SK-N-SH (cell line): ENCODE results near the gene RALA. TPM values are rescaled to one million over a fixed set of nuclear protein-coding genes. Genes with fewer than 3 reads are reported as not detected.

Experiments used
- CTCF ChIA-PET: fragments of 300-600, 350-600 bp; formaldehyde crosslinking; extraction: SDS; loops from one replicate; lab custom pipeline; 2021; lab: Yijun Ruan, JAX
- POLR2A ChIA-PET: fragments of 350-600 bp; sonication (Branson Sonifier 250); formaldehyde crosslinking; extraction: SDS; loops from one replicate; lab custom pipeline; 2020; ENCODE audit warnings: antibody characterized with exemption, inconsistent platforms; lab: Yijun Ruan, JAX
- DNase-seq: peaks from one replicate; pipeline ENCODE4 v3.0.0; 2012
- H2AFZ ChIP-seq: fragments of 200-600 bp; sonication (generic); 2 replicates; pipeline ENCODE4 v1.8.1; 2016; ENCODE audit warnings: antibody characterized with exemption, mild to moderate bottlenecking, low read depth
- H3F3A ChIP-seq: fragments of 200-600 bp; sonication (generic); replicated peaks from 2 replicates; pipeline ENCODE3; 2016; ENCODE audit warnings: antibody characterized with exemption, mild to moderate bottlenecking; ENCODE audit not compliant: insufficient read depth
- H3K27ac ChIP-seq, 2 experiments: fragments of 200-500 bp in 1 of 2; fragments of 200-600 bp in 1 of 2; sonication (Bioruptor generic) in 1 of 2; sonication (generic), shearing (Covaris generic) in 1 of 2; 2 replicates each; pipeline versions ENCODE4 v1.5.1 to v1.6.1; 2014 to 2016; ENCODE audit warnings: low read depth in 2 of 2, inconsistent platforms in 1 of 2, low read length in 1 of 2, mild to moderate bottlenecking in 1 of 2, mixed read lengths in 1 of 2
- H3K27me3 ChIP-seq: fragments of 200-600 bp; sonication (generic), shearing (Covaris generic); 2 replicates; pipeline ENCODE4 v1.6.1; 2016; ENCODE audit warnings: mixed run types; ENCODE audit not compliant: insufficient read depth
- H3K36me3 ChIP-seq, 2 experiments: fragments of 200-500 bp in 1 of 2; fragments of 200-600 bp in 1 of 2; sonication (Bioruptor generic) in 1 of 2; sonication (generic) in 1 of 2; replicated peaks in 1 of 2; 2 replicates each; pipeline versions ENCODE3 to v1.5.1; 2014 to 2016; ENCODE audit warnings: low read length in 1 of 2, mild to moderate bottlenecking in 1 of 2; ENCODE audit not compliant: insufficient read depth in 2 of 2, control insufficient read depth in 1 of 2
- H3K4me1 ChIP-seq, 2 experiments: fragments of 200-500 bp in 1 of 2; fragments of 200-600 bp in 1 of 2; sonication (Bioruptor generic) in 1 of 2; sonication (generic), shearing (Covaris generic) in 1 of 2; 2 replicates each; pipeline versions ENCODE4 v1.5.1 to v1.6.1; 2014 to 2016; ENCODE audit warnings: low read depth in 1 of 2, low read length in 1 of 2, mixed run types in 1 of 2; ENCODE audit not compliant: insufficient read depth in 2 of 2, control insufficient read depth in 1 of 2
- H3K4me2 ChIP-seq: fragments of 200-600 bp; sonication (generic), shearing (Covaris generic); 2 replicates; pipeline ENCODE4 v1.6.1; 2017; ENCODE audit warnings: mixed run types
- H3K4me3 ChIP-seq, 2 experiments: fragments of 200-500 bp in 1 of 2; fragments of 200-600 bp in 1 of 2; sonication (Bioruptor generic) in 1 of 2; sonication (generic), shearing (Covaris generic) in 1 of 2; 2 replicates each; pipeline versions ENCODE4 v1.5.1 to v1.8.1; 2014 to 2016; ENCODE audit warnings: low read depth in 2 of 2, inconsistent platforms in 1 of 2, low read length in 1 of 2, mild to moderate bottlenecking in 1 of 2, mixed read lengths in 1 of 2, moderate library complexity in 1 of 2
- H3K79me2 ChIP-seq: fragments of 200-600 bp; sonication (generic); 2 replicates; pipeline ENCODE4 v1.8.1; 2017; ENCODE audit warnings: mild to moderate bottlenecking; ENCODE audit not compliant: insufficient read depth
- H3K9ac ChIP-seq: fragments of 200-600 bp; sonication (generic); 2 replicates; pipeline ENCODE4 v1.6.1; 2017; ENCODE audit warnings: mixed run types
- H3K9me2 ChIP-seq: fragments of 200-600 bp; sonication (generic); 2 replicates; pipeline ENCODE4 v1.6.1; 2017; ENCODE audit warnings: mixed run types
- H3K9me3 ChIP-seq: fragments of 200-600 bp; sonication (generic); 2 replicates; pipeline ENCODE4 v1.6.1; 2017; ENCODE audit warnings: mixed run types, mild to moderate bottlenecking, moderate library complexity
- H4K20me1 ChIP-seq: fragments of 200-600 bp; sonication (generic); 2 replicates; pipeline ENCODE4 v1.6.1; 2017; ENCODE audit warnings: mild to moderate bottlenecking, mixed run types; ENCODE audit not compliant: insufficient read depth
- CHD2 ChIP-seq: fragments of 150-350 bp; IDR thresholded peaks from 2 replicates; pipeline ENCODE4 v1.6.1; 2018; ENCODE audit warnings: low read length; ENCODE audit not compliant: partially characterized antibody
- CTCF ChIP-seq: fragments of 200-600 bp; sonication (generic); IDR thresholded peaks from 2 replicates; pipeline ENCODE4 v1.6.1; 2017; ENCODE audit warnings: antibody characterized with exemption, mild to moderate bottlenecking, moderate library complexity
- EZH2phosphoT487 ChIP-seq: fragments of 200-600 bp; sonication (generic); IDR thresholded peaks from 2 replicates; pipeline ENCODE4 v1.6.1; 2017; ENCODE audit warnings: low read depth, mixed run types, mild to moderate bottlenecking, antibody characterized with exemption, moderate library complexity, borderline replicate concordance
- FOSL2 ChIP-seq: IDR thresholded peaks from 2 replicates; pipeline ENCODE4 v1.4.0; 2012; ENCODE audit warnings: low read depth, mild to moderate bottlenecking, moderate library complexity, borderline replicate concordance
- FOXJ3 ChIP-seq: sonication (generic); formaldehyde crosslinking; IDR thresholded peaks from 2 replicates; pipeline ENCODE4 v1.5.1; 2020; ENCODE audit warnings: mild to moderate bottlenecking, missing genetic modification reagents
- FOXM1 ChIP-seq: IDR thresholded peaks from 2 replicates; pipeline ENCODE4 v1.4.0; 2012; ENCODE audit warnings: low read depth, mild to moderate bottlenecking
- GABPA ChIP-seq: IDR thresholded peaks from 2 replicates; pipeline ENCODE4 v1.4.0; 2012; ENCODE audit warnings: low read depth, mild to moderate bottlenecking
- IRF3 ChIP-seq: fragments of 150-350 bp; IDR thresholded peaks from 2 replicates; pipeline ENCODE4 v1.6.1; 2016; ENCODE audit warnings: mild to moderate bottlenecking, low read depth, low read length
- JUND ChIP-seq: IDR thresholded peaks from 2 replicates; pipeline ENCODE4 v1.4.0; 2012
- MEF2A ChIP-seq: IDR thresholded peaks from 2 replicates; pipeline ENCODE4 v1.4.0; 2012; ENCODE audit warnings: low read depth, borderline replicate concordance
- MXI1 ChIP-seq: IDR thresholded peaks from 2 replicates; pipeline ENCODE4 v1.6.1; 2012; ENCODE audit warnings: mild to moderate bottlenecking, low read depth, low read length, improper control_type of control experiment
- NRF1 ChIP-seq: IDR thresholded peaks from 2 replicates; pipeline ENCODE4 v1.6.1; 2012; ENCODE audit warnings: low read depth, mild to moderate bottlenecking, low read length
- RAD21 ChIP-seq: IDR thresholded peaks from 2 replicates; pipeline ENCODE4 v1.6.1; 2012; ENCODE audit warnings: mild to moderate bottlenecking, low read length
- RFX5 ChIP-seq: IDR thresholded peaks from 2 replicates; pipeline ENCODE4 v1.6.1; 2012; ENCODE audit warnings: mild to moderate bottlenecking, improper control_type of control experiment, low read length
- SMC3 ChIP-seq: IDR thresholded peaks from 2 replicates; pipeline ENCODE4 v1.6.1; 2012; ENCODE audit warnings: low read depth, low read length, improper control_type of control experiment
- TAF1 ChIP-seq: IDR thresholded peaks from 2 replicates; pipeline ENCODE4 v1.6.1; 2012; ENCODE audit warnings: low read depth, mild to moderate bottlenecking, low read length, moderate library complexity, borderline replicate concordance
- TCF12 ChIP-seq: IDR thresholded peaks from 2 replicates; pipeline ENCODE4 v1.4.0; 2012
- USF2 ChIP-seq: fragments of 150-350 bp; IDR thresholded peaks from 2 replicates; pipeline ENCODE4 v1.6.1; 2017; ENCODE audit warnings: antibody characterized with exemption, low read length, low read depth, borderline replicate concordance
- YY1 ChIP-seq: IDR thresholded peaks from 2 replicates; pipeline ENCODE4 v1.4.0; 2012; ENCODE audit warnings: low read depth, mild to moderate bottlenecking
- WGBS: methylation state at CpG from one replicate; pipeline ENCODE4 v1.1.6; 2017; ENCODE audit warnings: low lambda C conversion rate; 5-methylcytosine and 5-hydroxymethylcytosine counted together
- polyA plus RNA-seq, 3 experiments: library from polyadenylated mRNA; depleted of rRNA; stranded (reverse); fragments of >200 nt; gene quantifications; 2 replicates each; pipeline ENCODE4 v1.2.3, GENCODE V29; 2012
- TF ChIP-seq, protein P1 (sequence below): IDR thresholded peaks from 2 replicates; pipeline ENCODE4 v1.4.0; 2012; ENCODE audit warnings: low read depth, borderline replicate concordance
- TF ChIP-seq, protein P2 (sequence below): IDR thresholded peaks from 2 replicates; pipeline ENCODE4; 2012
- TF ChIP-seq, protein P3 (sequence below): IDR thresholded peaks from 2 replicates; pipeline ENCODE4 v1.4.0; 2012; ENCODE audit warnings: low read depth
- TF ChIP-seq, protein P4 (sequence below): IDR thresholded peaks from 2 replicates; pipeline ENCODE4 v1.6.1; 2012; ENCODE audit warnings: mild to moderate bottlenecking, low read depth, low read length, moderate library complexity

Gene RALA
- polyA plus RNA-seq, 1 of the 3 experiments (the other 2 are of a cell fraction): 29.0 TPM

GRCh38 chr7:39589323-39590111 lies 33.9 kb upstream of the RALA start:
- DNase-seq: no peak
- TF ChIP-seq YY1 (no peak), FOXJ3 (CRISPR knock-in tag) (no peak), CTCF (no peak), RFX5 (no peak), MEF2A (0 out of 2 replicates have a peak, but pooled peaks have one; percentile 34), USF2 (no peak), MXI1 (no peak), CHD2 (no peak), GABPA (no peak), IRF3 (no peak), FOXM1 (no peak), EZH2phosphoT487 (no peak), NRF1 (no peak), RAD21 (no peak), JUND (peak; percentile 79), TCF12 (peak; percentile 85), SMC3 (no peak), FOSL2 (peak; percentile 82), TAF1 (no peak)
- TF ChIP-seq, protein P1, sequence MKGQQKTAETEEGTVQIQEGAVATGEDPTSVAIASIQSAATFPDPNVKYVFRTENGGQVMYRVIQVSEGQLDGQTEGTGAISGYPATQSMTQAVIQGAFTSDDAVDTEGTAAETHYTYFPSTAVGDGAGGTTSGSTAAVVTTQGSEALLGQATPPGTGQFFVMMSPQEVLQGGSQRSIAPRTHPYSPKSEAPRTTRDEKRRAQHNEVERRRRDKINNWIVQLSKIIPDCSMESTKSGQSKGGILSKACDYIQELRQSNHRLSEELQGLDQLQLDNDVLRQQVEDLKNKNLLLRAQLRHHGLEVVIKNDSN: no peak
- TF ChIP-seq, protein P2, sequence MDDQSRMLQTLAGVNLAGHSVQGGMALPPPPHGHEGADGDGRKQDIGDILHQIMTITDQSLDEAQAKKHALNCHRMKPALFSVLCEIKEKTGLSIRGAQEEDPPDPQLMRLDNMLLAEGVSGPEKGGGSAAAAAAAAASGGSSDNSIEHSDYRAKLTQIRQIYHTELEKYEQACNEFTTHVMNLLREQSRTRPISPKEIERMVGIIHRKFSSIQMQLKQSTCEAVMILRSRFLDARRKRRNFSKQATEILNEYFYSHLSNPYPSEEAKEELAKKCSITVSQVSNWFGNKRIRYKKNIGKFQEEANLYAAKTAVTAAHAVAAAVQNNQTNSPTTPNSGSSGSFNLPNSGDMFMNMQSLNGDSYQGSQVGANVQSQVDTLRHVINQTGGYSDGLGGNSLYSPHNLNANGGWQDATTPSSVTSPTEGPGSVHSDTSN: peak; percentile 91
- TF ChIP-seq, protein P3, sequence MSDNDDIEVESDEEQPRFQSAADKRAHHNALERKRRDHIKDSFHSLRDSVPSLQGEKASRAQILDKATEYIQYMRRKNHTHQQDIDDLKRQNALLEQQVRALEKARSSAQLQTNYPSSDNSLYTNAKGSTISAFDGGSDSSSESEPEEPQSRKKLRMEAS: no peak
- TF ChIP-seq, protein P4, sequence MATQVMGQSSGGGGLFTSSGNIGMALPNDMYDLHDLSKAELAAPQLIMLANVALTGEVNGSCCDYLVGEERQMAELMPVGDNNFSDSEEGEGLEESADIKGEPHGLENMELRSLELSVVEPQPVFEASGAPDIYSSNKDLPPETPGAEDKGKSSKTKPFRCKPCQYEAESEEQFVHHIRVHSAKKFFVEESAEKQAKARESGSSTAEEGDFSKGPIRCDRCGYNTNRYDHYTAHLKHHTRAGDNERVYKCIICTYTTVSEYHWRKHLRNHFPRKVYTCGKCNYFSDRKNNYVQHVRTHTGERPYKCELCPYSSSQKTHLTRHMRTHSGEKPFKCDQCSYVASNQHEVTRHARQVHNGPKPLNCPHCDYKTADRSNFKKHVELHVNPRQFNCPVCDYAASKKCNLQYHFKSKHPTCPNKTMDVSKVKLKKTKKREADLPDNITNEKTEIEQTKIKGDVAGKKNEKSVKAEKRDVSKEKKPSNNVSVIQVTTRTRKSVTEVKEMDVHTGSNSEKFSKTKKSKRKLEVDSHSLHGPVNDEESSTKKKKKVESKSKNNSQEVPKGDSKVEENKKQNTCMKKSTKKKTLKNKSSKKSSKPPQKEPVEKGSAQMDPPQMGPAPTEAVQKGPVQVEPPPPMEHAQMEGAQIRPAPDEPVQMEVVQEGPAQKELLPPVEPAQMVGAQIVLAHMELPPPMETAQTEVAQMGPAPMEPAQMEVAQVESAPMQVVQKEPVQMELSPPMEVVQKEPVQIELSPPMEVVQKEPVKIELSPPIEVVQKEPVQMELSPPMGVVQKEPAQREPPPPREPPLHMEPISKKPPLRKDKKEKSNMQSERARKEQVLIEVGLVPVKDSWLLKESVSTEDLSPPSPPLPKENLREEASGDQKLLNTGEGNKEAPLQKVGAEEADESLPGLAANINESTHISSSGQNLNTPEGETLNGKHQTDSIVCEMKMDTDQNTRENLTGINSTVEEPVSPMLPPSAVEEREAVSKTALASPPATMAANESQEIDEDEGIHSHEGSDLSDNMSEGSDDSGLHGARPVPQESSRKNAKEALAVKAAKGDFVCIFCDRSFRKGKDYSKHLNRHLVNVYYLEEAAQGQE: 0 out of 2 replicates have a peak, but pooled peaks have one; percentile 23

More at GRCh38 chr7:39589323-39590111, 33.9 kb upstream of the RALA start:
- H3K4me3 ChIP-seq: no peak overlapping the region; a peak in 1 of 4 replicates
- no peaks in the 10 kb centered on the region for H3K9me2 ChIP-seq
- H3K4me2 ChIP-seq: peak overlapping the region; percentile 54
- POLR2A ChIA-PET: no interaction called here
- no peaks in the 10 kb centered on the region for H3K79me2 ChIP-seq
- H3K9me3 ChIP-seq: no peaks in the 10 kb centered on the region
- peak overlapping the region; percentile 19; the same call in 1 of the 2 replicates for H2AFZ ChIP-seq
- H3K36me3 ChIP-seq: no peaks in the 10 kb centered on the region
- peak overlapping the region; percentile 16 to 95; a peak in 3 of 4 replicates for H3K27ac ChIP-seq
- CTCF ChIA-PET: interaction anchor here (1.0 to 3.1 kb wide), 4 partner anchors 10 to 462 kb away, joined by 3 to 35 read pairs (median 8); no protein-coding TSS in a partner anchor
- no peaks in the 10 kb centered on the region for H4K20me1 ChIP-seq
- WGBS: 27% methylated on average over 7 of the region's 7 CpGs
- H3F3A ChIP-seq: peaks cover 52% of the 10 kb centered on the region
- no peaks in the 10 kb centered on the region for H3K27me3 ChIP-seq
- peaks cover 0 to 11% of the 10 kb centered on the region in 2 experiments; a peak in 2 of 4 replicates for H3K4me1 ChIP-seq
- H3K9ac ChIP-seq: peak overlapping the region; percentile 21; the same call in 1 of the 2 replicates
